WTC11 (cell line): ENCODE data around the gene ZBTB32. TPM values are rescaled to one million over a fixed set of nuclear protein-coding genes. Genes with fewer than 3 reads are reported as not detected.

ENCODE experiments used
- ATAC-seq: fragments of 200-7000 bp; cut with Tn5 transposase; 2 replicates; pipeline ENCODE4 v1.10.0; 2021; ENCODE audit warnings: mild to moderate bottlenecking, moderate library complexity
- CTCF ChIA-PET: fragments of 300-600 bp; sonication (Branson Sonifier 250); formaldehyde crosslinking; loops from one replicate; lab custom pipeline; 2021; ENCODE audit warnings: antibody characterized with exemption; lab: Charles Lee
- POLR2A ChIA-PET: fragments of 350-600 bp; sonication (Branson Sonifier 250); formaldehyde crosslinking; loops from one replicate; lab custom pipeline; 2021; ENCODE audit warnings: antibody characterized with exemption; lab: Charles Lee
- DNase-seq: peaks from one replicate; pipeline ENCODE4 v3.0.0; 2021; ENCODE audit warnings: low spot score
- H3K27ac Mint-ChIP-seq: 2 replicates; pipeline ENCODE4 v1.8.0; 2021; ENCODE audit warnings: mixed read lengths
- H3K27me3 Mint-ChIP-seq: 2 replicates; pipeline ENCODE4 v1.8.0; 2021; ENCODE audit warnings: low read depth, mild to moderate bottlenecking, moderate library complexity, mixed read lengths
- H3K36me3 Mint-ChIP-seq: 2 replicates; pipeline ENCODE4 v1.8.0; 2021; ENCODE audit warnings: mixed read lengths
- H3K4me1 Mint-ChIP-seq: 2 replicates; pipeline ENCODE4 v1.8.0; 2022; ENCODE audit warnings: mixed read lengths
- H3K4me3 Mint-ChIP-seq: 2 replicates; pipeline ENCODE4 v1.8.0; 2021; ENCODE audit warnings: mild to moderate bottlenecking, moderate library complexity, mixed read lengths
- H3K9me3 Mint-ChIP-seq: 2 replicates; pipeline ENCODE4 v1.8.0; 2021; ENCODE audit warnings: mixed read lengths
- AR ChIP-seq: fragments of 250-450 bp; sonication (Bioruptor Pico); IDR thresholded peaks from 2 replicates; pipeline ENCODE4 v1.9.0; 2021; ENCODE audit warnings: mild to moderate bottlenecking
- ARID4B ChIP-seq: sonication (generic); formaldehyde crosslinking; IDR thresholded peaks from 2 replicates; pipeline ENCODE4 v1.8.0; 2023; ENCODE audit warnings: missing genetic modification reagents, mild to moderate bottlenecking, borderline replicate concordance
- ATF6 ChIP-seq: sonication (generic); formaldehyde crosslinking; IDR thresholded peaks from 2 replicates; pipeline ENCODE4 v1.8.1; 2023; ENCODE audit warnings: mild to moderate bottlenecking, missing genetic modification reagents
- E2F1 ChIP-seq: sonication (generic); formaldehyde crosslinking; IDR thresholded peaks from 2 replicates; pipeline ENCODE4 v1.8.0; 2022; ENCODE audit warnings: mild to moderate bottlenecking, missing genetic modification reagents
- ELF4 ChIP-seq: sonication (generic); formaldehyde crosslinking; IDR thresholded peaks from 2 replicates; pipeline ENCODE4 v1.8.1; 2022; ENCODE audit warnings: low read depth, mild to moderate bottlenecking, moderate library complexity, missing genetic modification reagents
- KAT7 ChIP-seq: sonication (generic); formaldehyde crosslinking; IDR thresholded peaks from 2 replicates; pipeline ENCODE4 v1.8.1; 2023; ENCODE audit warnings: missing genetic modification reagents, mild to moderate bottlenecking, borderline replicate concordance
- NFE2L1 ChIP-seq: sonication (generic); formaldehyde crosslinking; IDR thresholded peaks from 2 replicates; pipeline ENCODE4 v1.8.1; 2023; ENCODE audit warnings: missing genetic modification reagents
- NFYB ChIP-seq: sonication (generic); formaldehyde crosslinking; conservative IDR thresholded peaks from 2 replicates; pipeline ENCODE4 v1.8.0; 2022; ENCODE audit warnings: low read depth, missing genetic modification reagents
- PRRX2 ChIP-seq: fragments of 250-450 bp; sonication (Bioruptor Pico); IDR thresholded peaks from 2 replicates; pipeline ENCODE4 v1.8.0; 2021; ENCODE audit warnings: mild to moderate bottlenecking
- SMAD3 ChIP-seq: sonication (generic); formaldehyde crosslinking; IDR thresholded peaks from 2 replicates; pipeline ENCODE4 v1.8.0; 2022; ENCODE audit warnings: missing genetic modification reagents, mild to moderate bottlenecking, borderline replicate concordance
- SP1 ChIP-seq: sonication (generic); formaldehyde crosslinking; conservative IDR thresholded peaks from 2 replicates; pipeline ENCODE4 v1.8.1; 2022; ENCODE audit warnings: missing genetic modification reagents
- TCF7 ChIP-seq: sonication (generic); formaldehyde crosslinking; IDR thresholded peaks from 2 replicates; pipeline ENCODE4 v1.8.0; 2022; ENCODE audit warnings: mild to moderate bottlenecking, low read depth, missing genetic modification reagents, moderate library complexity
- USF1 ChIP-seq: sonication (generic); formaldehyde crosslinking; IDR thresholded peaks from 2 replicates; pipeline ENCODE4 v1.8.0; 2022; ENCODE audit warnings: mild to moderate bottlenecking, missing genetic modification reagents
- ZBTB43 ChIP-seq: sonication (generic); formaldehyde crosslinking; IDR thresholded peaks from 2 replicates; pipeline ENCODE4 v1.8.1; 2023; ENCODE audit warnings: mild to moderate bottlenecking, missing genetic modification reagents
- ZNF121 ChIP-seq: sonication (generic); formaldehyde crosslinking; IDR thresholded peaks from 2 replicates; pipeline ENCODE4 v1.8.0; 2023; ENCODE audit warnings: missing genetic modification reagents
- ZNF219 ChIP-seq: sonication (generic); formaldehyde crosslinking; IDR thresholded peaks from 2 replicates; pipeline ENCODE4 v1.8.0; 2023; ENCODE audit warnings: missing genetic modification reagents, mild to moderate bottlenecking, borderline replicate concordance
- ZNF396 ChIP-seq: fragments of 250-450 bp; sonication (Bioruptor Pico); IDR thresholded peaks from 2 replicates; pipeline ENCODE4 v1.8.0; 2021; ENCODE audit warnings: mild to moderate bottlenecking, moderate library complexity, borderline replicate concordance
- total RNA-seq: library from RNA; stranded (reverse); gene quantifications from 3 replicates; pipeline ENCODE4 v1.2.3, GENCODE V29; 2021

Gene ZBTB32
- total RNA-seq, 1 experiment from 2014 or later, result 0.11 TPM

GRCh38 chr19:35669974-35670373 lies 34.4 kb upstream of the ZBTB32 start:
- Mint-ChIP-seq H3K36me3 (no peaks in the 10 kb centered on the region), H3K9me3 (no peaks in the 10 kb centered on the region), H3K27me3 (peaks cover 48% of the 10 kb centered on the region), H3K27ac (peak overlapping the region; percentile 67; the same call in 1 of the 2 replicates), H3K4me3 (no peak overlapping the region), H3K4me1 (peaks cover 12% of the 10 kb centered on the region; the same call in 1 of the 2 replicates)
- DNase-seq (no peak), ATAC-seq (no peak)
- CTCF ChIA-PET, result interaction anchor here (0.6 kb wide), 1 partner anchor 12 kb away, joined by 3 read pairs; no protein-coding TSS in a partner anchor
- POLR2A ChIA-PET, result interaction anchor here (0.5 kb wide), 1 partner anchor 42 kb away, joined by 7 read pairs; no protein-coding TSS in a partner anchor
- TF ChIP-seq ARID4B (CRISPR knock-in tag), result no peak
- TF ChIP-seq NFYB (CRISPR knock-in tag), result no peak
- no peak for TF ChIP-seq ELF4
- no peak for TF ChIP-seq KAT7 (CRISPR knock-in tag)
- no peak for TF ChIP-seq ZNF121 (CRISPR knock-in tag)
- no peak for TF ChIP-seq AR (CRISPR knock-in tag)
- TF ChIP-seq ZNF219 (CRISPR knock-in tag), result no peak

GRCh38 chr19:35670686-35671085 lies 33.7 kb upstream of the ZBTB32 start:
- H3K27ac Mint-ChIP-seq, result no peak overlapping the region
- peaks cover 12% of the 10 kb centered on the region; the same call in 1 of the 2 replicates for H3K4me1 Mint-ChIP-seq
- ChIA-PET POLR2A (no interaction called here), CTCF (interaction anchor here (0.6 kb wide), 1 partner anchor 11 kb away, joined by 3 read pairs; no protein-coding TSS in a partner anchor)
- no peak overlapping the region for H3K4me3 Mint-ChIP-seq
- no peak for TF ChIP-seq E2F1 (CRISPR knock-in tag)
- TF ChIP-seq TCF7 (CRISPR knock-in tag), result no peak
- TF ChIP-seq ZNF396 (CRISPR knock-in tag), result no peak
- TF ChIP-seq SP1 (CRISPR knock-in tag), result no peak
- H3K9me3 Mint-ChIP-seq, result no peaks in the 10 kb centered on the region
- no peaks in the 10 kb centered on the region for H3K36me3 Mint-ChIP-seq
- ATAC-seq (no peak), DNase-seq (no peak)
- peaks cover 48% of the 10 kb centered on the region for H3K27me3 Mint-ChIP-seq

GRCh38 chr19:35671818-35672217 lies 32.5 kb upstream of the ZBTB32 start:
- ATAC-seq (no peak), DNase-seq (no peak)
- Mint-ChIP-seq H3K9me3 (no peaks in the 10 kb centered on the region), H3K27ac (peak overlapping the region; percentile 79; the same call in 1 of the 2 replicates), H3K27me3 (peaks cover 50% of the 10 kb centered on the region), H3K36me3 (no peaks in the 10 kb centered on the region), H3K4me1 (peaks cover 12% of the 10 kb centered on the region; the same call in 1 of the 2 replicates)
- ChIA-PET CTCF (interaction anchor here (0.5 kb wide), 1 partner anchor 113 kb away, joined by 3 read pairs; no protein-coding TSS in a partner anchor), POLR2A (no interaction called here)
- TF ChIP-seq ATF6 (CRISPR knock-in tag), result no peak
- no peak for TF ChIP-seq USF1 (CRISPR knock-in tag)
- no peak for TF ChIP-seq SMAD3 (CRISPR knock-in tag)
- TF ChIP-seq PRRX2 (CRISPR knock-in tag), result no peak
- no peak for TF ChIP-seq NFE2L1 (CRISPR knock-in tag)
- no peak for TF ChIP-seq ZBTB43
- TF ChIP-seq, all 79 proteins: peak for 0
- H3K4me3 Mint-ChIP-seq, result peak overlapping the region; percentile 7; the same call in 1 of the 2 replicates
